Activated effector memory CD4-positive, alpha-beta T cell treated with Interleukin-2 at 50 U/mL for 16 hours (primary cell): ENCODE data around the gene COMMD1.
"Not testable (repeated sequence)": the region's sequence is repeated elsewhere in the genome, so short reads cannot be mapped to it uniquely, and the experiment has no call there.

Experiments
- DNase-seq: peaks from one replicate; pipeline ENCODE4 v3.0.0-alpha.2; 2020

Gene COMMD1

DNA sequence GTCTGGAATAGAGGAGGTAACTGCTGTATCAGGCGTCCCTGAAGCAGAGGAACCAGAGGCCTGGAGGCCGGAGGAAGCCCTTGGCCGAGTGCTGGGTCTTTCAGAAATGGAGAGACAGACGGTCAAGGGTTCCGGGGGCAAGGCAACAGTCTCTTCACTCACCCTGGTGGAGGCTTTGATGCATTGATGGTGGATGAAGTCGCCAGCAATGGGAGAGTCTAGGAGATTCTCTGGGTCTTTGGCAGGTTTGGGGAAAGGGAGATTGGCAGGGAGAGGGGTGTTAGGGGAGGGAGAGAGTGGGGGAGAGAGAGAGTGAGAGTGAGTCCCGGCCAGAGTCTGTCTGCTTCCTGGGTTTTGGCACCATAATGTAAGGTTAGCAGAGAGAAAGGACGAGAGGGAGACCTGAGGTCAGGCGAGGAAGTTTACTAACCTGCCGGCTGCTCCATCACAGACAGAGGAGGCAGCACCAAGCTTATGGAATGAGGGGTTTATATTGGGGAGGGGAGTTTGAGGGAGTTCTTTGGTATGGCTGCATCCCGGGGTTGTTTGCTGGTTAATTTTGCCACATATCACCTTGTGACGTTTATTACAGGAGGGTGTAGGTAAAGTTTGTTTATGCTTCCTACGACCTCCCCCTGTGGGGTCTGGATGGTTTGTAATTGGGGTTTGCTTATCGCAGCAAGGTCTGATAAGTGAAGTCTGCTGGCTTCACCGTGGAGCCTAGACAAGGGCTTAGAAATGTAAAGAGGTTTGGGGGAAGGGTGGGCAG lies 19.6 kb downstream of the COMMD1 start:
- no peak for DNase-seq

DNA sequence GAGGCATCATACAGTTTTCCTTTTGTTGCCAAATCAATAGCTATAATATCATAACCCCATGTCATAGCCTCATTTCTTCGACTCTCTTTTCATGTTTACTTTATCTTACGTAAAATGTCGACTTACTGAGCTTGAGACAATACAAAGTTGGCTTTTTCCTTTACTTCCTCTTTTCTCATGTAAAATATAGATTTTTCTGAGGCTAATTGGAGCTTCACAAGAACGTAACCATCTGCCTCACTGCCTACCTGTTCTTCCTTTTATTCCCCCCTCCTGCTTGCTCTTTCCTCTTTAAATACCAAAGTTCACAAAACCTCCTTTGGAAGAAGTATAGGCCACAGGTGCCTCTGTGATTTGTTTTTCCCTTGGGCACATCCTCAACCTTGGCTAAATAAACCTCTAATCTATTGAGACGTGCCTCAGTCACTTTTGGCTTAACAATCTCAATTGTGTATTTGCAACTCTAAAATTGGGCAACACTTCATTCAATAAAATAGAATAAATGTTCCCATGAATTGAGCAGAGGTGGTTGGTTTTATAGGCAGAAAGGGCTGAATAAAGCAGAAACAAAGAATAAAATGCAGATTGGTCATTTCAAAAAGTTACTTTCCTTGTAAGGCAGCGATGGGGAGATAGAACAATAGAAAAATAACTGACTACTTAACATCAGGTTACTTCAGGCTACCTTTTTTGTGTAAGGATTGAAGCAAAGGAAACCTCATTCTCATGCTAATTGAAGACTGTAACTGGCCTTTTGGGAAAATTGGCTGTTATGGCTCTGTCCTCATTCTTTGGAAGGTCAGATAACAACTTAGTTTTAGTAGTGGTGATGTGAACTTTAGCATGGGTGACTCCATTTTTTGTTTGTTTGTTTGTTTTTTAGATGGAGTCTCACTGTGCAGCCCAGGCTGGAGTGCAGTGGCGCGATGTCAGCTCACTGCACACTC lies 21.3 kb downstream of the COMMD1 start:
- no peak for DNase-seq

DNA sequence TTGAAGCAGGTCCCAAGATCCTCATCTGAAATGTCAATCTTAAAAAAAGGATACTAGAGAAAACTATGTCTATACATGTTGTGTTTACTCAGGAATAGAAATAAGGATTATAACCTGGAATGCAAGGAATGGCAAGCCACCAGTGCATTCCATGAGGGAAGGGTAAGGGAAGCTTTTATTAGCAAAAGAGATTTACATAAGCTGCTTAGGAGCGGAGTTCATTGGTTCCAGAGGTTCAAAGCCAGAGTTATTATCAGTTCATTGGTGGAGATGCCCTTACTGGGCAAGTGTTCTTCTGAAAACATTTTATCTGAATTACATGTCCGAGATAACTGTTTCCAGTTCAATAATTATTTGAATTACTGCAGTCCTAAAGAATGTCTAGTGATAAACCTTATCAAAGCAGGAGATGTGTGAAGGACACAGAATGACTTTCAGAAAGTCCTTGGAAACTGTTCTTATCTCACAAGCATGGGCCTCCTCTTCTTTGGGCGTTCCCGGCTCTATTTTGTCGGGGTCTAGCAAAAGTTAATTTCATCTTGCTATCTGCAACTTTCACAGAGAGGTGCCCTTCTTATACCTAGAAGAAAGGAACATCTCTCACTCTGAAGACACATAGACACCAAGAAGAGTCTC lies 23.5 kb downstream of the COMMD1 start:
- DNase-seq, result no peak

DNA sequence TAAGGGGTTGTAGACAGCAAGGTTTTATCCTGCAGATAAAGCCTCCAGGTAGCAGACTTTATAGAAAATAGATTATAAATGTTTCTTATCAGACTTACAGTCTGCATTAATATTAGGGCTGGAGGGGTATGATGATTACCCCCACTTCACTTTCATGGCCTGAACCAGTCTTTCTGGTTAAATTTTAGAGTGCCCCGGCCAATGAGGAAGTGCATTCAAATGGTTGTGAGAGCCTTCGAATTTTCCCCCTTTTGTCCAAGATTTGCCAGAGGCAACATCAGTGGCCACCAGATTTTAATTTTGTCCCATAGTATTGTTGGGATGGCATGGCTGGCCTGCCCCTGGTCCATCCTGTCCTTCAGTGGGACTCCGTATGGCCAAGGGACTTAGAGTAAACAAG lies 31.6 kb downstream of the COMMD1 start:
- DNase-seq, result no peak

DNA sequence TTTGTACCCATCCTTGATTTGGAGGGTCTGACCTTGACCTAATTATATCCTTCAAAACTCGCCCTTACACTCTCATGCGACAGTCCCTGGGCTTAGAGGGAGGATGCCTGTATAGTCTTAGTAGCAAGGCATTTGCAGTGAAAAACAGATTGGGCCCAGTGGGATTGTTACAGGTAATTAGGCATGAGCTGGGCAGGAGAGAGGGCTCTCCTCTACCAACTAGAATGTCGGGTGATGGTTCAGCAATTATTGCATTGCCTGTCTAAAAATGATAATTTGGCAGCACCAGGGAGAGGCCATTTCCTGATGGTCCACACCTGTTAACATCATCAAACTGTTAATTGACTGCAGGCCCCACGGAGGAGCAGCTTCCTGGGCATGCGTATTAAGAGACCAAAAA lies 32.4 kb downstream of the COMMD1 start:
- no peak for DNase-seq

DNA sequence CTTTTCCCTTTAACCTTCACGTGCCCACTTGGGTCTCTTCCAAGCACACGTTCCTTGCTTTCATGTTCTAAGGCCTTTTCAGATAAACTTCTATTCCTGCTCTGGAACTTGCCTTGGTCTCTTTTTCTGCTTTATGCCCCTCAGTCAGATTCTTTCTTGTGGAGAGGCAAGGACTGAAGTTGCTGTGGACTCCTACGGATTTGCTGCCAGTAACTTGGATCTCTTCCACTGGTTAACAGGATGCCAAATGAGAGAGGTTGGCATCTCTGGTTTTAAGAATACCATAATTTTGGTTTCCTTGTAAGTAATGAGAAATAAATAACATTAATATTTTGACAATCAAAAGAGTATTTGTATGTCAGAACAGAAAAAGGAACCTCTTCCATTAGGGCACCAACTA lies 33.0 kb downstream of the COMMD1 start:
- no peak for DNase-seq

DNA sequence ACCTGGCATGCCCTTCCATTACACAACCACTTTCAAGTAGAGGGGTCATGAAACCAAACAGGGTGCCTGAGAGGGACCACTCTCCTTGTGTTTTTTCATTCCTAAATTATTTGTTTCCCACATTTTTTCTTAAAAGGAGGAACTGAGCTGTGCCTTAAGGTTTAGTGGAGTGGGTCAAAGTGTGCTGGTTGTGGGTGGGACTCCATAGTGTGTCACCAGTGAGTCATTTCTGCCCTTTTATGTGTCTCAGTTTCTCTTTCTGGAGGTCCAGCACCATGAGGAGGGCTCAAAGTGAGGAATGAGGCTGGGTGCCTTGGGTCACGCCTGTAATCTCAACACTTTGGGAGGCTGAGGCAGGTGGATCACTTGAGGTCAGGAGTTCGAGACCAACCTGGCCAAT lies 37.8 kb downstream of the COMMD1 start:
- DNase-seq, result no peak

DNA sequence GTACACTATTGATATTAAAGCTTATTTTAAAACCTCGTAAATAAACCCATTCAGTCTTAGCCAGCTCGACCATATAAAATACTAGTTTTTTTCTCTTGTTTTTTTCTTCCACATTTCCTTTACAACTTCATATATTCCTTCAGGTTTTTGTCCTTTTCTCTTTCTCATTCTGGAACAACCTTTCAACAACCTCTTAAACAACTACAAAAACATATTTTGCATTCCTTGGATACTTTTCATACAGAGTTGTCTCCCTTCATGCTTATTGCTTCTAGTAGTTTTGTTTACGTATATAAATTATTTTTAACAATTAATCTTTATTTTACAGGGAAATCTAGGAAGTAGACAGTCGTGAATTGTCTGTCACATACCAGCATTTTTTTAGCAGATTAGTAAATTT lies 41.2 kb downstream of the COMMD1 start:
- no peak for DNase-seq

DNA sequence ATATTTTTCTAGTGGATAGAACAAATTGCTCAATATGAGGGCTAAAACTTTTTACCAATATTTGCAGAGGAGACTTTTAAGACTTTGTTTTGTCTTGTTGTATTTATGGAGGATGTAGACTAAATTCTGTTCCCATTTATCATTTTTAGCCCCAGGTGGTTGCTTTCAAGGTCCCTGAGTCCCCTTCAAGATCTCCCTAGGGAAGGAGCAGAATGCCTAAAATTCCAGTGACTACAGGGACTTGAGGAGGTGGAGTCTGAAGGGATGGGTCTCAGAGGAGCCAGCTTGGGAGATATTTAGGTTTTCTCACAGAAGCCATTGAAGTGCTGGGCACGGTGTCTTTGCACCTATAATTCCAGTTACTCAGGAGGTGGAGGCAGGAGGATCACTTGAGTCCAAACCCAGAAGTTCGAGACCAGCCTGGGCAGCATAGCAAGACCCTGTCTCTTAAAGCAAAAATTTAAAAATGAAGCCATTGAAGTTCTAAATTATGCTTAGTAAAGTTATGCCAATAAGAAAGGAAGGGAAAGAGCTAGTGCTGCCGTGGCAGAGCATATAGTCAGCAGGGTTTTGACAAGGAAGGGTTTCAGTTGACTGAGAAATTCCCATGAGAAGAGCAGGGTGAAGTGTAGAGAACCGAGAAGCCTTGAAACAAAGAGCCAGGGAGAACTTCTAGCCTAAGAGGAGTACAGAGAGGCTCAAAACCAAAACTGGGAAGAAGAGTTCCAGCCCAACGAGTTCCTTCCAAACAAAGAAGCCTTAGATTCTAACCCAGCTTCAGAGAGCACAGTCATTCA lies 43.4 kb downstream of the COMMD1 start:
- DNase-seq, result no peak

DNA sequence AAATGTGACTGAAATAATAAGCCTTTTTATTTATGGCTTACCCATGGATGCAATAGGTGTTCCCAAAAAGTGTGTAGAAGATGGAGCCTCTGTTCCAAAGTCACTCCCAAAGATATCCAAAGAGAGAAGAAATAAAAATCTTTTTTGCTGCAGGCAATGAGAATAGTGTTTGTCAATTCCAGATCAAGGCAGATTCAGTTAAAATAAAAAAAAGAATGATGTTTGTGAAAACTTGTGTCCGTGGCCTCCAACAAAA lies 43.9 kb downstream of the COMMD1 start:
- DNase-seq, result no peak

DNA sequence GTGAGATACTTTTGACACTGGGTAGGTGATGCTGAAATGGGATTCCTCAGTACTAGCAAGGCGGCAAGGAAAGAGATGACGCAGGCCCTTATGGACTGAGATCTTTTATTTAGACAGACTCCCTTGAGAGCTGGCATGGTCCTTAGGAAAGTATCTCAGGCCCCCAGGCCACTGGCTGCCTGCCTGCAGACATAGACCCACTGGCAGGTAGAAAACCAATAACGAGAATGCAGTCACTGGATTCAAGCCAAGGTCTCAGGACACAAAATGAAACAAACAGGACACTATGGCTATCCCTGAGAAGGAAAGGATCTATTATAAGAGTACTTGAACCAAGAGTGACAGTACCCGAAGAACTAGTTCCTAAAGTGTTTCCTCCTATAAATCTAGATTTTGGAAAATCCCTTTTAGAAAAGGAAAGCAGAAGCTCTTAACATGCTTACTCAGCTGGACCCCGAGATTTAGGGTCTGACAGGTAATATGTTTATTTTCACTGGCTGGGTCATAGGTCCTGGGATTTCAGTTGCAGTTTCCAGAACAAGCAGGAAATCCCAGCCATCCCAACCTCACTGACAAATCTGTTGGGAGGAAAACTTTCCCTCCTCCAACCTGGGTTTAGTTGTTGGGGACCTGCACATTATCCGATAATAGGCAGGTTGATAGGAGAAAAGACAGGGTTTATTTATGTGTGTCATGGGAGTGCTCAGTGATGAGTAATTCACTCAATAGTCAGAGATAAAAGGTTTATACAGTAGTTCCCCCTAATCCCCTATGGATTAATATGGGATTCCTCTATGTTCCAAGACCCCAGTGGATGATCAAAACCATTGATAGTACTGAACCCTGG lies 44.5 kb downstream of the COMMD1 start:
- DNase-seq, result no peak

DNA sequence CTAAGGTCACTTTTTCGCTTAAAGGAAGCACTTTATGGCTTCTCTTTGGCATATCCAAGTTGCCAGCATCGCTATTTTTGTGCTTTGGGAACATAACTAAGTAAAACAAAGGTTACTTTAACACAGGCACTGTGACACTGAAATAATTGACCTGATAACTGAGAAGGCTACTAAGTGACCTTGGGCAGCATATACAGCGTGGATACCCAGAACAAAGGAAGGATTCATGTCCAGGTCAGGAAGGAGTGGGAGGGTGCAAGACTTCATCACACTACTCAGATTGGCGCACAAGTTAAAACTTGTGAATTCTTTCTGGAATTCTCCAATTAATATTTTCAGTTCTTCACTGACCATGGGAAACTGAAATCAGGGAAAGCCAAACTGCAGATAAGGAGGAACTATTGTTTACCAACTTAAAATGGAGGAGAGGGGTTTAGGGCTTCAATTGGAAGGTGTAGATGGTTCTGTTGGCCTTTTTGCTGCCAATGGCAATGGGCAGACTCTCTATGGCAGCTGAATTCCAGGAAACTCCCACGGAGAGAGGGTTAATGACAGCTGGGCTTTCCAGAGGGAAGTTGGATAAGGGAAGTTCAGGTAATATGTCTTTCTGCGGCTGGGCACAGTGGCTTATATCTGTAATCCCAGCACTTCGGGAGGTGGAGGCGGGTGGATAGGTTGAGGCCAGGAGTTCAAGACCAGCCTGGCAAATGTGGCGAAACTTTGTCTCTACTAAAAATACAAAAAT lies 45.3 kb downstream of the COMMD1 start:
- no peak for DNase-seq

DNA sequence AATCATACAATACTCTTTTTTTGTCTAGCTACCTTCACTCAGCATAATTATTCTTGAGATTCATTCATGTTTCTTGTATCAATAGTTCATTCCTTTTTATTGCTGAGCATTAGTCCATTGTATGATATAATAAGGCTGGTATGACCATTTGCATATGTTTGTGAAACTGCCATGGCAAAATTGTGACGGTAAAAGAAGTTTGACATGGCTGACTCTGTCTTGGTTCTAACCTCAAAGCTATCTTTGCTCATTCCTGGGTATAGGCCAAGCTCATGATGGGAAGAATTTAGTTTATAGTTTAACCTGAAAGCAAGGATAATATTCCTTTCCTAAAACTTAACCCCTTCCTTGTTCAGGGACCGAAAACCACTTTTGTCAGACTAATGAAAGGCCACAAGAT lies 46.4 kb downstream of the COMMD1 start:
- no peak for DNase-seq

DNA sequence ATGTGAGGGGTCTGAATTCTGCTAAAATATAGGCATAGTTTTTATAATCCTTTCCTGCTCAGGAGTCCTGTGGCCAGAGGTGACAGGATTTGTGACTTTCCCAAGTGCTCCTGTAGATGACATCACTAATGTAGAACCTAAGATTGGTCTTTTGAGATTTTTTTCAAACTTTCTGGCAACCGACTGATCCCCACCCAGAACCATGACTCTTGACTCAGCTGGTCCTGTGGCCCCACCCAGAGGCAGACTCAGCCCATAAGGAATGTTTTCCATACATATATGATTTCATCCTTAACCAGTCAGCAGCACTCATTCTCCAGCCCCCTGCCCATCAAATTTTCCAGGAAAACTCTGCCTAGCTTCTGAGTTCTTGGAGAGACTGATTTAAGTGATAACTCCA lies 46.8 kb downstream of the COMMD1 start:
- DNase-seq, result no peak

DNA sequence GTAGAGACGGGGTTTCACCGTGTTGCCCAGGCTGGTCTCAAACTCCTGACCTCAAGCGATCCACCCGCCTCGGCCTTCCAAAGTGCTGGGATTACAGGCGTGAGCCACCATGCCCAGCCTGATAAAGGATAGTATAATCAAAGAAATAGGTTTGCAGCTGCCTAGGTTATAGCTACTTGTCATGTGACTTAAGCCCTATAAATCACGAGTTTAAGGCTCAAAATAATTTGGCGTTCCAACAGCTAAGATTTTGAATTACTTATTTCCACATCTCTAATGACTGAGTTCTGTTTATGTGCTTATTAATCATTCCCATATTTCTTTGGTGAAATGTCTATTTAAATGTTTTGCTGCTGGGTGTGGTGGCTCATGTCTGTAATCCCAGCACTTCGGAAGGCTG lies 49.4 kb downstream of the COMMD1 start:
- DNase-seq, result not testable (repeated sequence)

DNA sequence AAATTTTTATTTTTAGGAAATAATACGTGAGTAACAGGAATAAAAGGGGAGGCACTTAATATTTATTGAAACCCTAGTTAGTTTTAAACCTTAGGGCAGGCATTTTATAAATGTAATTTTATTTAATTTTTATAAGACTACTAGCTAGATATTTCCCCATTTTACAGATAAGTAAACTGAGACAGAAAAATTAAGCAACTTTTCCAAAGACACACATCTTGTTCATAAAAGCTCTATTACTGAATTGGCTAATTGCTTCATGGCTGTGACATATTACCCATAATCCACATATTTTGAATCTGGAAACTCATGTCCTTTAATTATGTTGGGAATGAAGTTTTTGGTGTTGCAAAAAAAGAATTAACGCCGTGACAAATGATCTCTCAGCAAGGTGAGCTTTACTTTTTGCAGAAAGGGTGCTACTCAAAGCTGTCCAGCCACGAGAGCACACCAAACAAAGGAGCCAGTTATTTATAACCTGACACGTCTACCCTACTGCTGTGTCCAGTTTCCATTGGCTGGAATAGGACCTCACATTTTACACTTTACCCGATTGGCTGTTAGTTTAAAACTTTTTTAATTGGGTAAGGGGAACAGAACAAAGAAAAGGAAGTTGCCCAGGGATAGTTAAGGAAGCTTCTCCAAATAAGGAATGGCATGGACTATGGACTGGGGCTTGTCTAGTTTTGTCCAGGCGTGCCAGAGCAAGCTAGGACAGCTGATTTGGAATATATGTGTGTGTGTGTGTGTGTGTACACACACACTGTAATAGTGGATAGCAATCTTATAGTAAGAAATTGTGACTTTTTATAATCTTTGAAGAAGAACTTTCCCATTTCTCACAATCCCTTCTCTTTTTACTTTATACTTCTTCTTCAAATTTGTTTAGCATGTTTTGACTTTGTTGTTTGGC lies 54.2 kb downstream of the COMMD1 start:
- DNase-seq, result no peak

DNA sequence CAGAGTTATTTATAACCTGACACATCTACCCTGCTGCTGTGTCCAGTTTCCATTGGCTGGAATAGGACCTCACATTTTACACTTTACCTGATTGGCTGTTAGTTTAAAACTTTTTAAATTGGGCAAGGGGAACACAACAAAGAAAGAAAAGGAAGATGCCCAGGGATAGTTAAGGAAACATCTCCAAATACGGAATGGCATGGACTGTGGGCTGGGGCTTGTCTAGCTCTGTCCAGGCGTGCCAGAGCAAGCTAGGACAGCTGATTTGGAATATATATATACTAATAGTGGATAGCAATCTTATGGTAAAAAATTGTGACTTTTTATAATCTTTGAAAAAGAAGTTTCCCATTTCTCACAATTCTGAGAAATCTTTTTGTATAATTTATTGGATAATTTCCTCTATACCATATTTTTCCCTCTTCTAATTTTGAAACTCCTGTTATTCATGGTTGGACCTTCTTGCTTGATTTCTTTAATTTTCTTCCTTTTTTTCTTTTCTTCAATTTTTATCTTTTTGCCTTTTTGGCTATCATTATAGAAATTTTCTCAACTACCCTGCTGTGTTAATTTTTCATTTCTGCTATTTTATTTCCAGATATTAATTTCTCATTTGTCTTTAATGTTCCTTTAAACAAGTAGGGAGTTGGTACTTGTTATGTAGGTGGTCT lies 55.9 kb downstream of the COMMD1 start:
- DNase-seq, result no peak

DNA sequence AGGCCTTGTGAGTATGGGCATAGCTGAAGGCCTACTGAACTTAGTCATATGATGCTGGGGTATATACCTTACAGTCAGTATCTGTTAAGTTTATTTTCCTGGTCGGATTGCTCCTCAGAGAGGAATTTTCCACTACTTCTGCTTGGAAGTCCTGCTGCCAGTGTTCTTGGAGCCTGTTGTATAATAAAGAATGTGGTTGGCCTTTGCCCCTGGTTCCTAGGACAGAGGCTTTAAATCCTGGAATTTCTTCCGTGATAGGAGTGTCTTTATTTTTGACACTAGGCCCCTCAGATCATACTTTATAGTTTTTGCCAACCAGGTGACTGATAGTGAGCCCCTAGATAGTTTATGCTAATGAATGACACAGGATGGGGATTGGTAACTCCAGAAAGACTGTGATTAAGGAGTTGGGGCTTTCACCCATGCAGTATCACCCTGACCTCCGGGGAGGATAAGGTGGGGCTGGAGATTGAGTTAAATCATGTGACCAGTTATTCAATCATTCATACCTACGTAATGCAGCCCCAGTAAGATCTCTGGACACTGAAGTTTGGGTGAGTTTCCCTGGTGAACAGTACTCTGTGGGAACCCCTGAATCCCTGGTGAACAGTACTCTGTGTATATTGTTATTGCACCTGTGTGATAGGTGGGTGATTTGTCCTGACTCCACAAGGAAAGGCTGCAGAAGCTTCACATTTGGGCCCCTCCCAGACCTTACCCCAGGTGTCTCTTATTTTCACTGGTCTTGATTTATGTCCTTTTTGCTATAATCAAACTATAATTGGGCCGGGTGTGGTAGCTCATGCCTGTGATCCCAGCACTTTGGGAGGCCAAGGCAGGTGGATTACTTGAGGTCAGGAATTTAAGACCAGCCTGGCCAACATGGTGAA lies 56.9 kb downstream of the COMMD1 start:
- DNase-seq, result no peak
